ENCODE data around the gene TMEM9.

- TF ChIP-seq CTCF (IDR thresholded peaks at IDR 0.05) (no peak), REST (IDR thresholded peaks at IDR 0.05; ENCODE audit: insufficient read depth in 1 of 2, low read depth in 2 of 2, low read length in 1 of 2) (no peak), TCF7L2 (IDR thresholded peaks at IDR 0.05; ENCODE audit: low read depth, low read length) (no peak), POLR2AphosphoS5 (IDR thresholded peaks at IDR 0.05; ENCODE audit: low read depth, low read length) (no peak), SIN3A (IDR thresholded peaks at IDR 0.05; ENCODE audit: borderline replicate concordance, insufficient read depth, low read depth, low read length) (no peak)
Measured at GRCh38 chr1:201140941-201141260, 13.4 kb downstream of the TMEM9 start.
